Stimulated activated naive CD4-positive, alpha-beta T cell (primary cell): Measurements from ENCODE around the gene ATG9B.

ENCODE experiments used
- DNase-seq, 6 experiments: peaks; one replicate each; lab custom pipeline; 2025; lab: John Stamatoyannopoulos, UW

ATG9B gene

DNA sequence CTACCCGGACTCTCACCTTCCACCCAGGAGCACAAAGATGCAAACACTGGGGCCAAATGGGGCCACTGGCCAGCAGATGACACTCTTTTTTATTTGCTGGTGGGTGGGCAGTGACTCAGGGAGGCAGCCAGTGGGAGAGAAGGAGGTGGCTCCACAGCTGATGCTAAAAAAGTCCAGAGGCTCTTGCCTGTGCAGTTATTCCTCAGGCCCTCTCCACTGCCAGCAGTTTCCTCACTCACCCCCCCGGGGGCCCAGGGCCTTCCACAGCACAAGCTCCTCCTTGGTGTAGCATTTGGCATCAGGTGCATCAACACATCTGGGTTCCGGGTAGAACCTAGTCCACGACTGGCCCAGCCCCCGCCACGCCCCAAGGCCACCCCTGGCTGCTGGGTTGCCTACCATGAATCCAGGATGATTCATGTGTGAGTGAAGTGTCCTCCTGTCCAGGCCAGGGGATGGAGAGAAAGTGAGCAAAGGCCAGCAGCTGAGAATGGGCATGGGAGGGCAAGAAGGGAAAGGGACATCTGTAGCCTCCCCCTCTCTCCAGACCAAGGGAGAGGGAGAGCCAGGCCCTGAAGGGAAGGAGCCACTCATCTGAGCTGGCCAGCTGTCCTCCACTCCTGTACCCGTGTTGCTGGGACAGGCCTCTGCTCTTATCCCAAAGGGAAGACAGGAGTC, 44.4 kb downstream of the ATG9B start:
- DNase-seq, result no peak

DNA sequence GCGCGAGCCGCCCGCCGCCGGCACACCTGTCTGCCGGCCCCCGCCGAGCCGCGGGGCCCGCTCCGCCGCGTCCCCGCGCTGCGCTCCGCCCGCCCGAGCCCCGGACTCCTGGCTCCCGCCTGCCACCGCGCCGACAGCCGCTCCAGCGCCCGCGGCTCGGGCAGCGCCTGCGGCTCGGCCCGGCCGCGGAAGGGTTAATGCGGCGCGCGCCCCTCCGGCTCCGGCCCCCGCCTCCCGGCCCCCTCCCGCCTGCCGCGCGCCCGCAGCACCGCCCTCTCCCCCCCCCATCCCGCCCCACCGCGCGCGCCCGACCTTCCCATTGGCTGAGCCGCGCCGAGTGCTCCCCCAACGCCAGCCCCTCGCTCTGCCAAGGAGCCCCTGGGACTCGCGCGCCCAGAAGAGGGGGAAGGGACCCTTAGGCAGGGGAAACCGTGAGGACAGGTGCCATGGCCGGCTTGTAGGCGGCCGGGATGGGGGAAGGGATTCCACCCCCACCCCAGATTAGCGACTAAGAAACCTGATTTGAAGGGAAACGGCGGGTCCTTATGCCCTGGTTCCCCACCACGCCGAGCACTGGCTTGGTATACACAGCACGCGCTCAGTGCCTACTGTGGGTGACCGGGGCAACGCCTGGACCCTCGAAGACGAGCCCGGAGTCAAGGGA, 46.0 kb downstream of the ATG9B start, which contains the start of gene KCNH2:
Gene KCNH2 (minus strand): TSS at position 196 of the 664 bp plus-strand sequence. CDS start 408 bp downstream, outside the sequence.
- DNase-seq, result peak in 5 of 6 experiments; percentile 21 to 44 (median 37)

DNA sequence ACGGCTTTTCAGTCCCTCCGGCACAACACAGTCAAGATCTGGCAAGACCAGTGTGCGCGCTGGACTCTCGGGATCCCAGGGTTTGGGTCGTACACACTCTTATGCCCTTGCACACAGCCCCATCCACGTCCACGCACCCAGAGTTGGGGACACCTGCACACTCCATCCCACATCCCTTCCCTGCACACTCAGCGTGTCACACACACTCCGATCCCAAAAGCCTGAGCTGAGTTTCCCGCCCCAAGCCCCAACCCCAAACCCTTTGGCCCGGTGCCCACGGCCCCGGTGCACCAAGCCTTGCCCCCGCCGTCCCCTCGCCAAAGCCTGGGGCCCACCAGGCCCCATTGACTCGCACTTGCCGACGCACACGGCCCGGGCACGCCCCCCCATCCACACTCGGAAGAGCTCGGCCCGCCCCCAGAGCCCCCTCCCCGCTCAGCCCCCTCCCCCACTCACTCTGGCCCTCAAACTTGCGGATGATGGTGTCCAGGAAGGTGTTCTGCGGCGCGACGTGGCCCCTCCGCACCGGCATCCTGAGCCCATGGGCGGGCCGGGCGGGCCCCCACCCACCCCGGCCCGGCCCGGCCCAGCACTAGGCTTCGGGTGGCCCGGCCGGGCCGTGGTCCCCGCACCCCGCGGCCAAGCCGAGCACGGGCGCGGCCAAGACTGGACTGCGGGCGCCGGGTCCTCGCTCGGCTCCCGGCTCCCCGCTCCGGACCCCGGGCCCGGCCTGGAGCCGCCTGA, 46.7 kb downstream of the ATG9B start:
- DNase-seq, result no peak

GRCh38 chr7:150976529-150977381, 47.5 kb downstream of the ATG9B start:
- no peak for DNase-seq

DNA sequence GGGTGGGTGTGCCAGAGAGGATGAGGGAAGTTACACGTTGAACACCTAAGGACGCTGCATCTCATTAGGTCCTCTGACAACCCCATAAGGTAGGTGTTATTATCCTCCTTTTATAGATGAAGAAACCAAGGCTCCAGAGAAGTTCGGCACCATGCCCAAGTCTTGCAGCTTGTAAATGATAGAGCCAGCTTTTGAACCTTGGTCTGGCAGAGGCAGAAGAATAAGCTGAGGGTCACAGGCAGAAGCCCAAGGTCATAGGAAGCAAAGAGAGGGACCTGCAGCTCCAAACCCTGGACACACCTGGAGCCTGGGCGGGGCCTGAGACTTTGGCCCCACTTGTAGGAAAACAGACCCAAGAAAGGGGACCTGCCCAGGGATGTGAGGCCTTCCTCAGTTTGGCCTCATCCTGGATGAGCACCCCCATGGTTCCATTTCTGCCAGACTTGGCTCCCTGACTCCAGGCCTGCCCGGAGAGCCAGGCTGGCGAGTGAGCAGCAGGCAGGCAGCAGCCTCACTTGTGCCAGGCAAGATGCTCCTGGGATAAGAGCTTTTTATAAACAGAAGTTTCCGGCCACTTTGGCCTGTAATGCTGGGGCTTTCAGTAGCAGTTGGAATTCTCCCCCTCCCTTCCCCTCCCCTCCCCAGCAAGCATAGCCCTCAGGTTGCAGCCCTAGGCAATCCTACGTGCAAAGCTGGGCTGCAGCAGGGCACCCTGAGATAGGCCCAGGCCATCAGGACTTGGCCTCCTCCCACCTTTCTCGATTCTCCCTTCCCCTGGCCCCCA, 48.6 kb downstream of the ATG9B start:
- no peak for DNase-seq

GRCh38 chr7:150974468-150975391, 49.6 kb downstream of the ATG9B start:
- DNase-seq, result peak; percentile 77 to 88 (median 81)

- peak in 5 of 6 experiments; percentile 30 to 79 (median 55) for DNase-seq
Observed at GRCh38 chr7:150973571-150974451, 50.5 kb downstream of the ATG9B start.

DNA sequence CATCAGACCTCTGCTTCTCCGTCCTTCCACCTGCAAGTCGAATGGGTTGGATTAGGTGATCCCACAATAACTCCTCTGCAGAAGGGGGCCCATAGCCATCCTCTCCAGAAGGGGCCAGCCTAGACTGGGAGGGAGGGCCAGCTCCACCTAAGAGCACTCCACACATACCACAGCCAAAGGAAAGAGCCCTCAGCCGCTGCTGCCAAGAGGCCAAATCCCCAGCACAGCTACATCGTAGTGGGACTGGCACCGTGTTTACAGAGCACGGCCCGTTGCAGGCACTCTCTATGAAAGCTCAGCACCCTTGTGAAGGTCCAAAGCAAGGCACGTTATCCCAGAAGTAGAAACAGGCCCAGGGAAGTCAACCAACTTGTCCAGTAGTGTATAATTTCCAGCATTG, 51.6 kb downstream of the ATG9B start:
- DNase-seq, result no peak

DNA sequence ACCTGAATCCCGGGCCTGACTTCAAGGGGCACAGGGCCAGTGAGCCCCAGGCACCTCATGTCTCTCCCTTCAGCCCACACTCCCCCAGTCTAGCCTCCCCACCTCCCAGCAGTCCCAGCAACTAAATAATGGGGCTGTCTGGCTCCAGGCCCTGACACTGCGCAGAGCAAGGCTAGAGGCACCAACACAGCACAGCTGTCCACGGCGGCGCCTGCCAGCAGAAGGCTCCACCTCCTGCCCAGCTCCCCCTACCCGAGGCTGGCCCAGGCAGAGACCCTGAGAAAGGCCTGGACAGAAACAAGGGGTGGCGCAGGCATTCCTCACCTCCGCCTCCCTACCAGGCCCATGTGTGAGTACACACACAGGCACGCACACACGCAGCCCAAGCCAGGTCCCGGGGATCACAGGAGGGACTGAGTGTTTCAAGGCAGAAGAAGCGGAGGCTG, 52.2 kb downstream of the ATG9B start:
- DNase-seq, result no peak

DNA sequence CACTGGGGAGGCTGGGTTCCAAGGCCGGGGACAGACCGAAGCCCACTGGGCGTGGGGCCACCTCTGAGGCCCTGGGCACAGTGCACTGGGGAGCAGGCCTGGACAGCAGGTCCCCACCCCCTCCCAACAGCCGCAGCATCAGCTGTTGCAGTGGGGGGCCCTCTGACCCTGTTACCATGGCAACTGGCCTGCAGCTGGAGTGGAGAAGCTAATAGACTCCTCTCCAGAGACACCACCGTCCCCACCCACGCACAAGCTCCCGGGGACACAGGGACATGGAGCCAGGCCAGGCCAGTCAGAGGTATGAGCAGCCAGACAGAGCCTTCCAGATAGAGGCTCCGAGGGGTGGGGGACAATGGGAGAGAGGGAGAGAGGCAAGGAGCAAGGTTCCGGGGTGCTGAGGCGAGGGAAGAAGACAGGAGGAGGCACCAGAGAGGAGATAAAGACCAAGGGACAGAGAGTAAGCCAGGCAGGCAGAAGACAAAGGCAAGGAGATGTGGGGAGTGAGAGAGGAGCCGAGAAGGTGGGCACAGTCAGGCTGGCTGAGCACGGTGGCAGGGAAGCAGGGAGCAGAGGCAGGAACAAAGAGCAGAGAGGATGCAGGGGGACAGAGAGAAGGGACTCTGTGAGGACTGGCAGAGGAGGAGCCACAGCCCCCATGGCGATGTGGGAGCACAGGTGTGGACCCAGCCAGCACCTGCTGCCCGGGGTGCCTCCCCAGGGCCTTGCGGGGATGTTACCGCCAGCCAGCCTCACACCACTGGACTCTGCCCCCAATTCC, 52.9 kb downstream of the ATG9B start:
- no peak for DNase-seq

DNA sequence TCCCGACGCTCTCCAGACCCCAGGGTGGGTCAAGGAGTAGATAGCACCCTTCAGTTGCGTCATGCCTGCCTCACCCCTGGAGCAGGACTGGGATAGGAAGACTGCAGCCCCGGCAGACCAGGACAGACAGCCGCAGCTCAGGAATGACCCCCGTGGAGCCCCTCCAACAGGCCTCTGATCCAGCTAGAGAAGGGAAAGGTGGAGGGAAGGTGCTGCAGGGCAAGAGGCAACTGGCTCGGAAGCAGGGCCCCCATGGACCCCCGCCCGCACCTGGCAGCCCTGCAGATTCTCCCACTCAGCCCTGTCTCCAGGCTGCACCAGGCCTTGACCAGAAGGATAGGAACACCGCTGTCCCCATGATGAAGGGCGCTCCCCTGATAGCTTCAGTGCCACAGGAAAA, 53.9 kb downstream of the ATG9B start:
- no peak for DNase-seq

GRCh38 chr7:150969475-150969874, 54.8 kb downstream of the ATG9B start:
- no peak for DNase-seq

GRCh38 chr7:150968734-150969372, 55.4 kb downstream of the ATG9B start:
- DNase-seq, result no peak

DNA sequence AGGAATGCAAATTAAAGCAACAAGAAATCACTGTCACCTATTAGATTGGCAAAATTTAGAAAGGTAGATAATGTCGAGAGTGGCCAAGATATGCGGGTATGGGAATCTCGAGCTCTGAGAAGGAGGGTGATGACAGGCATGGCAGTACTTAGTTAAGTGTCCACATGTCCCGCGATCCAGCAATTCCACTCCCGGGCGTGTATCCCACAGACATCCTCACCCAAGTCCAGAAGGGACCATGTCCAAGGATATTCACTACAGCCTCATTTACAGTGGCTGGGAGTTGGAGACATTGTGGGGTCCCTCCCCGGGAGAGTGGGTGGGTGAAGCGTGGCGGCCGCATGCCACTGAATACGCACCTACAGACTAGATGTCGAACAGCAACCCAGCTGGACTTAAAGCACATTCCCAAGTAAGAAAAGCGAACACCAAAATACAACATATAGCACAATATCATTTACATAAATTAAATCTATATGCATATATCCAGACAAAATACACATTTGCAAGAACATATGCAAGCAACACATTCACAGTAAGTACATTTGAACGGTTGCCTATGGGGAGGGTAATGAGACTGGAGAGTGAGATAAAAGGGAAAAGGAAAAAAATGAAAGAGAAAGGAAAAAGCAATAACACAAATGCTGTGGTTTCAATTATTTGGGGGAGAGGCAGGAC, 56.1 kb downstream of the ATG9B start:
- DNase-seq, result no peak

DNA sequence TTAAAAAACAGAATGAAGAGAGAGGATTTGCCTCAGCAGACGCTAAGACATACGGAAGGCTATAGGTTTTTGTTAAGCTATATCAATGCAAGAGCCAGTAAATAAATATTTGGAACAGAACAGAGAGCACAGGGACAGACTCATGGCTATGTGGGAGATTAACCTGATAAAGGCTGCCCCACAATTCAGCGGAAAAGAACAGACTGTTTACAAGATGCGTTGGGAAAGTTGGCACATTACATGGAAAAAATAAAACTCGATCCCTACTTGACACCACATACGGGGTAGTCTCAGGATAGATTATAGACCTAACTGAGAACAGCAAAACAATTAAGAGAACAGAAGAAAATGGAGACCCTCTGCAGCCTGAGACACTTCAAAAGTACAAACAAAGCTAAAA, 56.9 kb downstream of the ATG9B start:
- DNase-seq, result no peak

- DNase-seq, result no peak
Observed at GRCh38 chr7:150966002-150966401, 58.3 kb downstream of the ATG9B start.

- no peak for DNase-seq
Observed at GRCh38 chr7:150965273-150965830, 58.9 kb downstream of the ATG9B start.
